AG04450 (cell line): ENCODE results near the gene SYT13. TPM values are rescaled to one million over a fixed set of nuclear protein-coding genes. Genes with fewer than 3 reads are reported as not detected.

Experiments
- CTCF ChIA-PET: fragments of 300-600, 350-600 bp; formaldehyde crosslinking; extraction: SDS; loops from one replicate; lab custom pipeline; 2022; ENCODE audit warnings: antibody characterized with exemption, inconsistent platforms; lab: Charles Lee
- POLR2A ChIA-PET: fragments of 350-600 bp; formaldehyde crosslinking; extraction: SDS; loops from one replicate; lab custom pipeline; 2021; ENCODE audit warnings: antibody characterized with exemption, inconsistent platforms; lab: Yijun Ruan, JAX
- DNase-seq: peaks from one replicate; pipeline ENCODE4 v3.0.0-alpha.2; 2011; ENCODE audit warnings: low read depth, low spot score
- H3K27ac ChIP-seq: one replicate; pipeline ENCODE4 v1.5.1; 2012; ENCODE audit warnings: low read depth, low read length, control low read depth
- H3K27me3 ChIP-seq: one replicate; pipeline ENCODE4 v1.6.0; 2012; ENCODE audit warnings: low read length; ENCODE audit not compliant: control insufficient read depth, insufficient read depth
- H3K4me3 ChIP-seq: 2 replicates; pipeline ENCODE4 v1.5.1; 2011; ENCODE audit warnings: mild to moderate bottlenecking, low read depth, low read length, control low read depth
- H3K9me3 ChIP-seq: 2 replicates; pipeline ENCODE4 v1.5.1; 2012; ENCODE audit warnings: low read length; ENCODE audit not compliant: control insufficient read depth, insufficient read depth
- polyA plus RNA-seq: library from polyadenylated mRNA; depleted of rRNA; stranded (reverse); fragments of >200 nt; gene quantifications from 2 replicates; pipeline ENCODE4 v1.2.3, GENCODE V29; 2011
- TF ChIP-seq, protein P1 (sequence below): IDR thresholded peaks from 2 replicates; pipeline ENCODE4 v1.5.1; 2011; ENCODE audit warnings: low read depth, low read length, control low read depth, inconsistent platforms

Gene SYT13
- polyA plus RNA-seq, 1 experiment, result not detected

DNA sequence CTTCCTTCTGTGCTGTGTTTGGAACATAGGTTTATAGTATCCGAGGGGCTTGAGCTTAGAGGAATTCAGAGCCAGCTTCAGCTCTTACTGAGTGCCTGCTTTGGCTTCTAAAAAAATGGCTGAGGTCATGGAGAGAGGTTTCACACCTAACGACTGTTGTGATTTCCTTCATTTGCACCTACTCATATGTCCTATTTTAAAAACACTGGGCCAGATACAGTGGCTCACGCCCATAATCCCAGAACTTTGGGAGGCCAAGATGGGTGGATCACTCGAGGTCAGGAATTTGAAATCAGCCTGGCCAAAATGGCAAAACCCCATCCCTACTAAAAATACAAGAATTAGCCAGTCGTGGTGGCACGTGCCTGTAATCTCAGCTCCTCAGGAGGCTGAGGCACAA is 38.3 kb upstream of the SYT13 start:
- TF ChIP-seq, protein P1, sequence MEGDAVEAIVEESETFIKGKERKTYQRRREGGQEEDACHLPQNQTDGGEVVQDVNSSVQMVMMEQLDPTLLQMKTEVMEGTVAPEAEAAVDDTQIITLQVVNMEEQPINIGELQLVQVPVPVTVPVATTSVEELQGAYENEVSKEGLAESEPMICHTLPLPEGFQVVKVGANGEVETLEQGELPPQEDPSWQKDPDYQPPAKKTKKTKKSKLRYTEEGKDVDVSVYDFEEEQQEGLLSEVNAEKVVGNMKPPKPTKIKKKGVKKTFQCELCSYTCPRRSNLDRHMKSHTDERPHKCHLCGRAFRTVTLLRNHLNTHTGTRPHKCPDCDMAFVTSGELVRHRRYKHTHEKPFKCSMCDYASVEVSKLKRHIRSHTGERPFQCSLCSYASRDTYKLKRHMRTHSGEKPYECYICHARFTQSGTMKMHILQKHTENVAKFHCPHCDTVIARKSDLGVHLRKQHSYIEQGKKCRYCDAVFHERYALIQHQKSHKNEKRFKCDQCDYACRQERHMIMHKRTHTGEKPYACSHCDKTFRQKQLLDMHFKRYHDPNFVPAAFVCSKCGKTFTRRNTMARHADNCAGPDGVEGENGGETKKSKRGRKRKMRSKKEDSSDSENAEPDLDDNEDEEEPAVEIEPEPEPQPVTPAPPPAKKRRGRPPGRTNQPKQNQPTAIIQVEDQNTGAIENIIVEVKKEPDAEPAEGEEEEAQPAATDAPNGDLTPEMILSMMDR, result no peak
- H3K4me3 ChIP-seq, result no peak overlapping the region
- POLR2A ChIA-PET, result no interaction called here
- no peak overlapping the region for H3K27ac ChIP-seq
- no peak for DNase-seq
- peaks cover 11% of the 10 kb centered on the region for H3K27me3 ChIP-seq
- H3K9me3 ChIP-seq, result no peaks in the 10 kb centered on the region
- CTCF ChIA-PET, result interaction anchor here (0.7 kb wide), 1 partner anchor 9 kb away, joined by 3 read pairs; no protein-coding TSS in a partner anchor

DNA sequence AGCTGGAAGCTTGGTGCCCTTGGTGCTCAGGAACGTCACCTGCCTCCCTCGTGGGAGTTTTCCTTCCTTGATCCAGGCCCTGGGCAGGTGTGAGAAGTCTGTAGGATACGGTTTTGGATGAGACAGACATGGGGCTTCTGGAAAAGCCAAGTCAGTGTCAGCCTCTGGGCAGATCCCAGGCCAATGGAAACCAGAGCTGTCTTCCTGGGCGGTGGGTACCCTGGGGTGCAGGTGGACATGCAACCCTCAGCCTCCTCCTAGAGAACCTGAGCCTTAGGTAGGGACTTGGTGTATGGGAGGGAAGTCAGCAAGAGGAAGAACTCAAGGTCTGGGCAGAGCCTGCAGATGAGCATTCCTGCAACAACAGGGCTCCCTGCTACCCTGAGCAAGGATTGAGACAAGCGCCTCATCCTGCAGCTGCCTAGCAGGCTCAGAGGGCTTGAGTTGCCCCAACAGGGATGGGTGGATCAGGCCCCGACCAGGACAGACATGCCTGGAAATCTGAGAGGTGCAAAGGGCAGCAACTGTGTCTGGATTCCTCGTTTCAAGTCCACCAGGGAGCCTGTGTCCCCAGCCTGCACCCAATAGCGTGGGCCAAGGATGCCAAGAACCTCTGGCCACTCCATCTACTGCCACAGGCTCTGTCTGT is 37.6 kb upstream of the SYT13 start:
- H3K27ac ChIP-seq, result no peak overlapping the region
- TF ChIP-seq, protein P1, result no peak
- CTCF ChIA-PET, result no interaction called here
- H3K27me3 ChIP-seq, result peaks cover 10% of the 10 kb centered on the region
- no peak overlapping the region for H3K4me3 ChIP-seq
- POLR2A ChIA-PET, result interaction anchor here (0.6 kb wide), 1 partner anchor 29 kb away, joined by 6 read pairs; no protein-coding TSS in a partner anchor
- DNase-seq, result no peak
- no peaks in the 10 kb centered on the region for H3K9me3 ChIP-seq

DNA sequence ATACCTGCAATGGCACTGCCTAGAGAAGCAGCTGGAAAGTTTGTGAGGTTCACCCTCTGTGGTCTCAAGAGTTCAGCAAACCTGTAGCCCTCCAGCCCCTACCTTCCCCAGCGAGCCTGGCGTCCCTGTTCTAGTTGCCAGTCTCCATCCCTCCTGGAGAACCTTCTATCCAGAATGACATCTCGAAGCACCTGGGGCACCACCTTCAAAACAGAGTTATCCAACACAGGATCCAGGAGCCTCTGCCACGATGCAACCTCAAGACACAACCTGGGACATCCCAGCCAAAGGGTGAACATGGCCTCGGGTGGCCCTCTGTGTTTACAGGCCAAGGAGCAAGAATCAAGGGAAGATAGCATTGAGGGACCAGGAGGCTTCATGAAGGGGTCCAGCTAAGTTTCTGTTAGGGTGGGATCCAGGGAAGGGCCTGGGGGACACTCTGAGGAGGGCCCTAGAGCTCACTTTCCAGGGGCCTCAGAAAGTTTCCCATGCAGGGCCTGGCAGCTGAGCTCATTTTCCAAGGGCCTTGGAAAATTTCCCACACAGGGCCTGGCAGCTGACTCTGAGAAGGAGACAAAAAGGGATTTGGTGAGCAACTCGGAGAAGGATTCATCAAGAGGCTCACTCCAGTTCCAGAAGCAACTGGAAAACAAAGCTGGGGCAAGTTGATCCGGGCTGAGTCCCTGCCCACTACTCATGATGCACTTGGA is 36.9 kb upstream of the SYT13 start:
- CTCF ChIA-PET, result interaction anchor here (1.5 kb wide), 1 partner anchor 212 kb away, joined by 3 read pairs; no protein-coding TSS in a partner anchor
- Histone ChIP-seq H3K4me3 (no peak overlapping the region), H3K27me3 (peaks cover 8% of the 10 kb centered on the region), H3K27ac (no peak overlapping the region), H3K9me3 (no peaks in the 10 kb centered on the region)
- POLR2A ChIA-PET, result interaction anchor here (0.6 kb wide), 1 partner anchor 30 kb away, joined by 6 read pairs; no protein-coding TSS in a partner anchor
- TF ChIP-seq, protein P1, result no peak
- DNase-seq, result no peak

DNA sequence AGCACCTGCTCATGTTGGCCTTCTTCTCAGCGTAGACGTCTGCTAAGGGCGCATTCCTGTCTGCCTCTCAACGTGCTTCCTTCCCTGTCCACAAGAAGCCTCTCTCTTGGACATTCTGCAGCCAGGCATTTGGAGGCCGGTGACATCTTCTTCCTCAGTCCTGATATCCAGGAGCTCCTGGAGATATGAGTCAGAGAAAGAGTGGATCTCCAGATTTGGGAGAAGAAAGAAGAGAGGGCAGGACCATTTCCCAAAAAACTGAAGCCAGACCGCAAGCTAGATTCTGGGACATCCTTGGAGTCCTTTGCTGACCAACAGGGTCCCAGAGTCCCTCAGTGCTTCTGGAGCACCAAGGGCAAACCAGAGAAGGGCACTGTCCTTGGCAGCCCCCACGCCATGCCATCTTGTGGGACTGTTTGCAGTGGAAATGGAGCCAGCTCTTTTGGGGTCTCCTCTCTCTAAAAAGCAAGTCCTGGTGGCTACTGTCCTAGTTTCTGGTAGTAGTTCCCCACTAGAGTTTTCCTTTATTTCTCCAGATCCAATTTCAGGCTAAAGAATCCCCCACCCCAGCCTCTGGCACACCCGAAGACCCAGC is 36.1 kb upstream of the SYT13 start:
- no peaks in the 10 kb centered on the region for H3K9me3 ChIP-seq
- ChIA-PET CTCF (interaction anchor here (1.5 kb wide), 1 partner anchor 211 kb away, joined by 3 read pairs; no protein-coding TSS in a partner anchor), POLR2A (no interaction called here)
- H3K27me3 ChIP-seq, result peaks cover 8% of the 10 kb centered on the region
- TF ChIP-seq, protein P1, result no peak
- no peak overlapping the region for H3K27ac ChIP-seq
- no peak for DNase-seq
- no peak overlapping the region for H3K4me3 ChIP-seq
